Skeletal muscle satellite cell (primary cell): ENCODE data around the gene DCUN1D4.
A peak's percentile ranks its signal among the peaks of the same experiment; 100 is the strongest.
"Not testable (repeated sequence)": the region's sequence is repeated elsewhere in the genome, so short reads cannot be mapped to it uniquely, and the experiment has no call there.

Source experiments
- H3K27me3 ChIP-seq: 2 replicates; pipeline ENCODE4 v1.7.0; 2013; ENCODE audit warnings: low read length; ENCODE audit not compliant: control insufficient read depth, insufficient read depth
- H3K36me3 ChIP-seq: 2 replicates; pipeline ENCODE4 v1.7.0; 2013; ENCODE audit warnings: mild to moderate bottlenecking, control low read depth, low read length; ENCODE audit not compliant: insufficient read depth
- H3K4me1 ChIP-seq: 2 replicates; pipeline ENCODE4 v1.7.0; 2013; ENCODE audit warnings: low read length; ENCODE audit not compliant: control insufficient read depth, insufficient read depth
- H3K4me2 ChIP-seq: 2 replicates; pipeline ENCODE4 v1.7.0; 2013; ENCODE audit warnings: mild to moderate bottlenecking, low read length
- H3K4me3 ChIP-seq: 2 replicates; pipeline ENCODE4 v1.7.0; 2013; ENCODE audit warnings: low read length
- H3K9ac ChIP-seq: 2 replicates; pipeline ENCODE4 v1.7.0; 2013; ENCODE audit warnings: mild to moderate bottlenecking, low read depth, low read length, moderate library complexity
- H3K9me3 ChIP-seq: replicated peaks from 2 replicates; pipeline ENCODE4 v1.7.0; 2013; ENCODE audit warnings: mild to moderate bottlenecking, control low read depth, low read length

The DCUN1D4 gene

DNA sequence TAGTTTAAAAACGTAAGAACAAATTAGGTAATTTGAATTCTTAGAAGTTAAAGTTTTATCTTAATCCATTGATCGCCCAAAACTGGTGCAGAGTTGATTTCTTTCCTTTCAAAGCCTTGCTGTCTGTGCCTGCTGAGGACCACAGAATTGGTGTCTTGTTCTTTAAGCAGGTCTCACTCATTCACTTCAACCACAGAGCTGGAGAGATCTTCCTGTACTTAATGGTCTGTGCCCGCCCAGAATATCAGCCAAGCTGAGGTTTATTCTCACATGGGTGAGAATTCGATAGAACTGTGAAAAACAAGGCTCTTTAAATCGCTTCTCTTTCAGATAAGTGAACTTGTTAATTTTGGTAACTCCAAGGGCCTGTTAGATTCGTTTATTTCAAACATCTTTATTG lies 31.6 kb downstream of the DCUN1D4 start:
- Histone ChIP-seq H3K27me3 (no peaks in the 10 kb centered on the region), H3K9ac (no peak overlapping the region), H3K4me2 (no peak overlapping the region), H3K36me3 (peaks cover 68% of the 10 kb centered on the region), H3K9me3 (no peaks in the 10 kb centered on the region), H3K4me1 (peaks cover 12% of the 10 kb centered on the region), H3K4me3 (no peak overlapping the region)

GRCh38 chr4:51878431-51878830 lies 35.5 kb downstream of the DCUN1D4 start:
- Histone ChIP-seq H3K4me1 (no peaks in the 10 kb centered on the region), H3K36me3 (peaks cover 80% of the 10 kb centered on the region), H3K4me3 (no peak overlapping the region), H3K9ac (no peak overlapping the region), H3K4me2 (no peak overlapping the region), H3K27me3 (no peaks in the 10 kb centered on the region), H3K9me3 (no peaks in the 10 kb centered on the region)

GRCh38 chr4:51880016-51880915 lies 37.3 kb downstream of the DCUN1D4 start:
- Histone ChIP-seq H3K4me3 (no peak overlapping the region), H3K4me2 (no peak overlapping the region), H3K4me1 (no peaks in the 10 kb centered on the region), H3K9me3 (no peaks in the 10 kb centered on the region), H3K9ac (no peak overlapping the region), H3K27me3 (no peaks in the 10 kb centered on the region), H3K36me3 (peaks cover 67% of the 10 kb centered on the region)

- no peak overlapping the region for H3K4me3 ChIP-seq
- H3K4me1 ChIP-seq, result no peaks in the 10 kb centered on the region
- no peaks in the 10 kb centered on the region for H3K27me3 ChIP-seq
- no peak overlapping the region for H3K4me2 ChIP-seq
- peaks cover 66% of the 10 kb centered on the region for H3K36me3 ChIP-seq
- H3K9me3 ChIP-seq, result no peaks in the 10 kb centered on the region
- no peak overlapping the region for H3K9ac ChIP-seq
These were observed 41.1 kb downstream of the DCUN1D4 start for GRCh38 chr4:51884055-51884454.

GRCh38 chr4:51884606-51885005 lies 41.7 kb downstream of the DCUN1D4 start:
- Histone ChIP-seq H3K4me1 (no peaks in the 10 kb centered on the region), H3K27me3 (no peaks in the 10 kb centered on the region), H3K4me2 (no peak overlapping the region), H3K4me3 (no peak overlapping the region), H3K9me3 (no peaks in the 10 kb centered on the region), H3K36me3 (peaks cover 68% of the 10 kb centered on the region), H3K9ac (no peak overlapping the region)

DNA sequence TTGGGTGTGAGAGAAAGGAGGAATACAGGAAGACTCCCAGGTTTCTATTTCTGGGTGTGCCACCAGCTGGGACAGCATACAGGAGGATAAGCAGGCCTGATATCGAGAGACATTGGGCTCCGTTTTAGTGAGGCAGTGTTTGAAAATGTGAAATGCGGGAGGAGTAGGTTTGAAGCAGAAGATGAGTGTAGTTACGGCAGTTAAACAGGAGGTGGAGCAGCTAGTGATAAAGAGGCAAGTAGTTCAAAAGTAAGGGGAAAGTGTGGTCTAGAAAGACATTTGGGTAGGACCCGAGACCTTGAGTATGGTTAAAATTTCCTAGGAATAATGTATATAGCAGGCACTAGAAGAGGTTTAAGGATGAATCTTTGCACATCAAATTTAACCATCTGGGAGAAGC lies 42.4 kb downstream of the DCUN1D4 start:
- Histone ChIP-seq H3K9me3 (no peaks in the 10 kb centered on the region), H3K27me3 (no peaks in the 10 kb centered on the region), H3K4me2 (no peak overlapping the region), H3K36me3 (peaks cover 65% of the 10 kb centered on the region), H3K4me3 (no peak overlapping the region), H3K9ac (no peak overlapping the region), H3K4me1 (no peaks in the 10 kb centered on the region)

DNA sequence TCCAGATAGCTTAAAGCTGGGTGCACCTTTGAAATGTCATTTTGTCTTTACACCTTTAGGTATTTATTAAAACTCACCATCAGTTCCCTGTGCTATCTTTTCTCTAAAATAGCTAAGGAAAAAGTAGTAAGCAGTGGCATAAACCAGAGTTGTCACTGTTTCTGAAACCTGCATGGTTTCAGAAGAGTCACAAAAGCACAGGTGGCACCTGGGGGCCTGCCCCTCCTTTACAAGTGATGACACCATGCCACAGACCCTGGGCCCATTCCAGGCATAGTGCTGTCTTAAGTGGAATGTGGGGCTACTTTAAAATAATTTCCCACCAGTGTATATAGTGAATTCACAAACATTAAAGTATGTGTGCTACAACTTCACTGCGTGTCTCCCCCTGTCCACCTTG lies 47.8 kb downstream of the DCUN1D4 start:
- no peaks in the 10 kb centered on the region for H3K27me3 ChIP-seq
- H3K4me3 ChIP-seq, result no peak overlapping the region
- peaks cover 21% of the 10 kb centered on the region for H3K4me1 ChIP-seq
- H3K9me3 ChIP-seq, result no peaks in the 10 kb centered on the region
- no peak overlapping the region for H3K4me2 ChIP-seq
- peaks cover 57% of the 10 kb centered on the region for H3K36me3 ChIP-seq
- no peak overlapping the region for H3K9ac ChIP-seq

GRCh38 chr4:51893402-51893801 lies 50.4 kb downstream of the DCUN1D4 start:
- not testable (repeated sequence) for H3K4me2 ChIP-seq, H3K27me3 ChIP-seq, H3K9ac ChIP-seq, H3K4me3 ChIP-seq, H3K9me3 ChIP-seq
- peaks cover 26% of the 10 kb centered on the region for H3K4me1 ChIP-seq
- peaks cover 44% of the 10 kb centered on the region for H3K36me3 ChIP-seq

DNA sequence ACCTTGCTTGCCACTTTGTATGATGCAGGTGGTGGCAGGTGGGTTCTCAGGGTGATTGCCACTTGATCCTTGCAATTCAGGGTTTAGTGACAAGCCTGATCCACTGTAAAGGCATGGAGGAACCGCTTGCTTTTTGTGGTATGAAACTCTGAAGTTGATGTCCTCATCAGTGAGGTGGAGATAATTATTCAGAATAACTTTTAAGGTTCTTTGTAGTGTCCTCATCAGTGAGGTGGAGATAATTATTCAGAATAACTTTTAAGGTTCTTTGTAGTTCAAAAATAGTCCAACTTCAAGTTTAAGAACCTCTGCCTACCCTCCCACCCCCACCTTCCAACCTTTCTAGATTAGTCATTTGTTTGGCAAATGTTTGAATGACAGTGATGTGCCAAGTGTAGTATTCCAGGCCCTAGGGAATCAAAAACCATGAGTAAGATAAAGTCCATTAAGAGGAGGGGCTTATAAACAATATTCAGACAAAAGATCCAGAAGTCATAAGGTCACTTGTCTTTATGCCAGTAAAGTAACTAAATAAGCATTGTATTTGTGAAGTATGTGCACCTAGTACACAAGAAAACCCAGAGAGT lies 51.2 kb downstream of the DCUN1D4 start:
- H3K4me1 ChIP-seq, result peaks cover 26% of the 10 kb centered on the region
- no peaks in the 10 kb centered on the region for H3K27me3 ChIP-seq
- no peaks in the 10 kb centered on the region for H3K9me3 ChIP-seq
- H3K4me2 ChIP-seq, result no peak overlapping the region
- peaks cover 38% of the 10 kb centered on the region for H3K36me3 ChIP-seq
- no peak overlapping the region for H3K9ac ChIP-seq
- no peak overlapping the region for H3K4me3 ChIP-seq

DNA sequence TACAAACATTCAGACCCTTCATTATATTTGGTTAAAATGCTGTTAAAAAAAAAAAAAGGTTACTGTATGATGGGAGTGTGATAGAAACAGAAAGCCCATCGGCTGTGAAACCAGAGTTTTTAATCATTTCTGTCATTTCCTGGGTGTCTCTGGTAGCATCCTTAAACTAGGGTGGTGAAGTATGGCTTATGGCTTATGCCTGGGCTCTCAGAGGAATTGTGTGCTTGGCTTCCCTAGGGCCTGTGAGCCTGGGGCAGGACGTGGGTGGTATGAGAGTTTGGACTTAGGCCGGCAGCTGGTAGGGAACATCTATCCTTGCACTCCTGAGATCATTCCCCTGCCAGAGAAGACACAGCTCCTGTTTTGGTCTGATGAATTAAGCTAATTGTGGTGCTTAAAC lies 52.2 kb downstream of the DCUN1D4 start:
- H3K4me1 ChIP-seq, result peaks cover 26% of the 10 kb centered on the region
- no peaks in the 10 kb centered on the region for H3K27me3 ChIP-seq
- no peaks in the 10 kb centered on the region for H3K9me3 ChIP-seq
- H3K36me3 ChIP-seq, result peaks cover 41% of the 10 kb centered on the region
- no peak overlapping the region for H3K4me3 ChIP-seq
- H3K4me2 ChIP-seq, result no peak overlapping the region
- H3K9ac ChIP-seq, result no peak overlapping the region

GRCh38 chr4:51895816-51896408 lies 53.0 kb downstream of the DCUN1D4 start:
- Histone ChIP-seq H3K9ac (peak overlapping the region; percentile 42), H3K4me3 (no peak overlapping the region), H3K9me3 (no peaks in the 10 kb centered on the region), H3K27me3 (no peaks in the 10 kb centered on the region), H3K4me2 (no peak overlapping the region), H3K36me3 (peaks cover 40% of the 10 kb centered on the region), H3K4me1 (peaks cover 26% of the 10 kb centered on the region)
